MCF 10A (cell line): ENCODE measurements around the gene PRPF8. TPM values are rescaled to one million over a fixed set of nuclear protein-coding genes. Genes with fewer than 3 reads are reported as not detected.

Source experiments
- BruUV-seq: library from RNA; stranded (reverse); fragments of 400-500 nt; replicated peaks from 2 replicates; lab custom pipeline; 2021; lab: Mats Ljungman, UMichigan
- CTCF ChIA-PET: fragments of 300-600 bp; sonication (Branson Sonifier 250); formaldehyde crosslinking; extraction: SDS; loops from one replicate; lab custom pipeline; 2021; ENCODE audit warnings: antibody characterized with exemption, inconsistent platforms; lab: Yijun Ruan, JAX
- POLR2A ChIA-PET: fragments of 300-600, 350-650 bp; sonication (Branson Sonifier 250); formaldehyde crosslinking; extraction: SDS; loops from one replicate; lab custom pipeline; 2020; ENCODE audit warnings: antibody characterized with exemption, inconsistent platforms; lab: Yijun Ruan, JAX
- DNase-seq: peaks from one replicate; pipeline ENCODE4 v3.0.0-alpha.2; 2018; ENCODE audit not compliant: unreplicated experiment
- H3K27ac Mint-ChIP-seq: one replicate; pipeline ENCODE4 v1.8.0; 2022; ENCODE audit warnings: mild to moderate bottlenecking, low read depth, mixed read lengths; ENCODE audit not compliant: unreplicated experiment
- H3K27me3 Mint-ChIP-seq: one replicate; pipeline ENCODE4 v1.8.0; 2022; ENCODE audit warnings: mixed read lengths; ENCODE audit not compliant: insufficient read depth, unreplicated experiment
- H3K36me3 Mint-ChIP-seq: one replicate; pipeline ENCODE4 v1.8.0; 2022; ENCODE audit warnings: mild to moderate bottlenecking, moderate library complexity, mixed read lengths; ENCODE audit not compliant: insufficient read depth, unreplicated experiment
- H3K4me1 Mint-ChIP-seq: one replicate; pipeline ENCODE4 v1.8.0; 2022; ENCODE audit warnings: mixed read lengths; ENCODE audit not compliant: insufficient read depth, unreplicated experiment
- H3K4me3 Mint-ChIP-seq: one replicate; pipeline ENCODE4 v1.8.0; 2022; ENCODE audit warnings: mild to moderate bottlenecking, moderate library complexity, mixed read lengths; ENCODE audit not compliant: unreplicated experiment
- H3K9me3 Mint-ChIP-seq: one replicate; pipeline ENCODE4 v1.8.0; 2022; ENCODE audit warnings: mixed read lengths; ENCODE audit not compliant: unreplicated experiment
- CTCF ChIP-seq: fragments of 200-600 bp; IDR thresholded peaks from one replicate; pipeline ENCODE4 v1.8.0; 2022; ENCODE audit warnings: antibody characterized with exemption, mild to moderate bottlenecking; ENCODE audit not compliant: unreplicated experiment
- intact Hi-C: fragments of 100-400 bp; cut with micrococcal nuclease; formaldehyde crosslinking; loops from 2 replicates; pipeline ENCODE4 v1.14.1; 2022
- total RNA-seq: library from RNA; stranded (reverse); gene quantifications from 2 replicates; pipeline ENCODE4 v1.2.3, GENCODE V29; 2022

Gene PRPF8
- total RNA-seq, 1 experiment from 2014 or later: 261 TPM

DNA sequence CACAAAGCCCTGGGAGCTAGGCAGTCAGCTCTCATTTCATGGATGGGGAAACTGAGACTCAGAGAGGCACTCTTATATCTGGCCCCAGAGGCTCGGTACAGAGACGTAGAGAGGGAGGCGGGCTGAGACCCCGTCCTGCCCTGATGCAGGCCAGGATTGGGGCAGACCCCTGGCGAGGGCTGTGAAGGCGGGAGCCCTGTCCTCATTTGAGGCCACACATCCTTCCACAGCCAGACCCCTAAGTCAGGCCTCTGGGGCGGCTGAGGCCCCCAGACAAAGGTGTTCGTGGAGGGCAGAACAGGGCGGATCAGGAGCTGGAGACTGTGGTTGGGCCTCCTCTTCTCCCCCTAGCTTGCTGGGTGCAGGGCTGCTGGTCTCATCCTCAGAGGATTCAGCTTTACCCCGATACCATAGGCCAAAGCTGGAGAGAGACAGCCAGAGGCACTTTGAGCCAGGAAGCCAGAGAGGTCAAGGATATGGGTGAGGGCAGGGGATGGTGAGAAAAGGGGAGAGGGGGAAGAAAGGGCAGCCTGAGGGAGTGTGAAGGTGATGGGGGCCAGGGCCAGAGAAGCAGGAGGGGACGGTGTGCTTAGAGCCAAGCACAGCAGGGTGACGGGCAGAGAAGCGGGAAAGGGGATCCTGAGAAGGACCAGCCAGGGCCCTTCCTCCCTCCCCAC, 38.3 kb downstream of the PRPF8 start:
- no peak overlapping the region for H3K4me3 Mint-ChIP-seq

DNA sequence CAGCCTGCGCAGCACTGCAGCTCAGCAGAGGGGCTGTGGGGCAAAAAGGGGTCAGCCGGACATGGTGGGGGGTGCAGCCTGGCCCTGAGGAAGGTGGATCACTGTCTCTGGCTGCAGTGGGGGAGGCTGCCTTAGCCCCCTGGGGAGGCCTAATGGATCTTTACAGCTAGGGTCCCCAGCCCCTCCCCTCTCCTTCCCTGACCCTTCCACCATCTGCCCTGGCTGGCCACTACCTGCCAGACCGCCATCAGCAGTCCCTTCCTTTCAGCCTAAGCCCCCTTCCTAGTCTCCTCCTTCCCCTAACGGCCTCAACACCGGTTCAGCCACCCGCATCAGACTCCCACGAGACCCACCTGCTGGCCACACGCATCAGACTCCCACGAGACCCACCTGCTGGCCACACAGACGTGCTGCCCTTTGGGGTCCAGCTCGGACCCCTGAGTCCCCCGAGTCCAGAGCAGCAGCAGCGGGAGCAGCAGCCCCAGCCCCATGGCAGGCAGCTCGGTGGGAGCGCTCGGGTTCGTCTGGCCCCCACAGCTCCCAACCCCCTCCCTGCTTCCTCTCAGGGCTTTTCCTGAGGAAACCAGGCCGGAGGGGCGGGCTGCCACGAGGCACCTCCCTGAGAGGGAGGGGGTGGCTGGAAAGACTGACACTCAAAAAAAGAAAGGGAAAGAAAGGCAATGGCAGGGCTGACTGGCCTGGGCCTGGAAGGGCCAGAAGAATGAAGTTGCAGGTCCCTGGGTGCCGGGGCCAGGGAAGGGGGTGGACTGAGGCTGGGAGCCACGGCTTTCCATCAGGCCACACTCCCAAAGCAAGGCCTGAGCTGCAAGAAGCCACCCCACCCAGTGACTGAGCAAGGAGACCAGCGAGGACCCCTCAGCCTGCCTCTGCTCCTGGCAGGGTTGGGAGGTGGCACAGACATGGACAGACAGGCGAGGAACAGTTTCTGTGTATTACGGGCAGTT, 39.2 kb downstream of the PRPF8 start, which contains the start of gene SCARF1:
SCARF1 (minus strand) TSS at position 526 of the 965 bp plus-strand sequence; CDS start at position 491, 35 bp downstream.
- no peaks in the 10 kb centered on the region for H3K27me3 Mint-ChIP-seq
- BruUV-seq: no TSS peak
- H3K9me3 Mint-ChIP-seq: no peaks in the 10 kb centered on the region
- TF ChIP-seq CTCF: no peak
- ChIA-PET CTCF (interaction anchor here (0.6 to 1.9 kb wide), 6 partner anchors 9 to 97 kb away, joined by 3 to 7 read pairs (median 3); no protein-coding TSS in a partner anchor), POLR2A (interaction anchor here (0.6 to 1.0 kb wide), 2 partner anchors 16 to 71 kb away, joined by 3 to 4 read pairs; no protein-coding TSS in a partner anchor)
- no peak for DNase-seq
- H3K36me3 Mint-ChIP-seq: peaks cover 6% of the 10 kb centered on the region
- intact Hi-C loops: no loop called here
- no peak within 1 kb of the TSS for H3K4me3 Mint-ChIP-seq
- no peak within 1 kb of the TSS for H3K27ac Mint-ChIP-seq
- peaks cover 8% of the 10 kb centered on the region for H3K4me1 Mint-ChIP-seq

More for the DNA sequence above, 38.3 kb downstream of the PRPF8 start:
- POLR2A ChIA-PET: interaction anchor here (0.6 kb wide), 1 partner anchor 17 kb away, joined by 3 read pairs; no protein-coding TSS in a partner anchor
- Mint-ChIP-seq H3K36me3 (peaks cover 14% of the 10 kb centered on the region), H3K27ac (no peak overlapping the region), H3K9me3 (no peaks in the 10 kb centered on the region), H3K27me3 (no peaks in the 10 kb centered on the region), H3K4me1 (peaks cover 8% of the 10 kb centered on the region)
- CTCF ChIA-PET: interaction anchor here (0.6 to 1.9 kb wide), 4 partner anchors 17 to 379 kb away, joined by 3 to 7 read pairs (median 3); no protein-coding TSS in a partner anchor
- no peak for TF ChIP-seq CTCF
- BruUV-seq: no TSS peak
- no peak for DNase-seq
- intact Hi-C loops: no loop called here

DNA sequence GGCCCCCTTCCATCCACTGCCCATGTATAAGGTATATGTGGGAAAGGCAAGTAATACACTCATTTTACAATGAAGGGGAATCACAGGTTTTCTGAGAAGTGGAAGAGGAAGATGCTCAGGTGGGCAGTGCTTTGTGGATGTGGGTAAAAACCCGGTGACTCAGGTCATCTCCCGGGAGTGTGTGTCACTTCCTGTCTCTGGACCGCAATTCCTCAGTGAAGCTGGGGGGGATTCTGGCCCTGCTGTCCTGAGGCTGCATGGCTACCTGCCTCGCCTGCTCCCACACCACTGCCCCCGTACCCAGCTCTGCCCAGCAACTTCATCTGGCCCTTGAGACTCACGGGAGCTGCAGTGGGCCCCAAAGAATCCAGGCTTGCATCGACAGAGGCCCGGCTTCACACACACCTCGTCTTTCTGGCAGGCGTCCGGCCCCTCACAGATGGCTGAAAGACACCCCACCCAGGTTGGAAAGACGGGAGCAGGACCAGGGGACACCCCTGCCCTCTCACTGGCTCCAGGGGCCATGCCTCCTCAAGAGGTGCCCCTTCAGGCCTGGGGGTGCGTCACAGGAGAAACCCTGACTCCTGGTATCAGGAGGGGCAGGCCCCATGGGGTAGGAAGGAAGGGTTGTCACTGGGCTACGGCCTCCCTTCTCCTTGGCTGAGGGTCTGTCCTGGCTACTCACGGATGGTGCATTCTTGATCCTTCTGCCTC, 40.0 kb downstream of the PRPF8 start:
- ChIA-PET POLR2A (interaction anchor here (1.0 kb wide), 1 partner anchor 72 kb away, joined by 4 read pairs; no protein-coding TSS in a partner anchor), CTCF (interaction anchor here (0.6 to 1.2 kb wide), 2 partner anchors 15 to 69 kb away, joined by 3 read pairs; no protein-coding TSS in a partner anchor)
- no TSS peak for BruUV-seq
- Mint-ChIP-seq H3K4me1 (peaks cover 8% of the 10 kb centered on the region), H3K9me3 (no peaks in the 10 kb centered on the region), H3K27me3 (no peaks in the 10 kb centered on the region), H3K36me3 (no peaks in the 10 kb centered on the region), H3K27ac (no peak overlapping the region), H3K4me3 (peak overlapping the region; percentile 60)
- intact Hi-C loops: no loop called here
- peak; percentile 30 for DNase-seq
- TF ChIP-seq CTCF: no peak
